Activated naive CD4-positive, alpha-beta T cell treated with anti-CD3 and anti-CD28 coated beads, Interleukin-2, amount 50 U/mL, for 24 hours (primary cell): ENCODE measurements around the gene CBLB.
"Not testable (repeated sequence)": the region's sequence is repeated elsewhere in the genome, so short reads cannot be mapped to it uniquely, and the experiment has no call there.

ENCODE experiments used
- H3K27ac Mint-ChIP-seq: one replicate; pipeline ENCODE4 v1.8.0; 2021; ENCODE audit warnings: mild to moderate bottlenecking, mixed read lengths
- H3K27me3 Mint-ChIP-seq: one replicate; pipeline ENCODE4 v1.8.0; 2021; ENCODE audit warnings: mixed read lengths
- H3K36me3 Mint-ChIP-seq: one replicate; pipeline ENCODE4 v1.8.0; 2021; ENCODE audit warnings: mixed read lengths
- H3K4me1 Mint-ChIP-seq: one replicate; pipeline ENCODE4 v1.8.0; 2021; ENCODE audit warnings: mixed read lengths
- H3K4me3 Mint-ChIP-seq: one replicate; pipeline ENCODE4 v1.8.0; 2021; ENCODE audit warnings: mild to moderate bottlenecking, mixed read lengths
- H3K9me3 Mint-ChIP-seq: one replicate; pipeline ENCODE4 v1.8.0; 2021; ENCODE audit warnings: mixed read lengths

Gene CBLB

DNA sequence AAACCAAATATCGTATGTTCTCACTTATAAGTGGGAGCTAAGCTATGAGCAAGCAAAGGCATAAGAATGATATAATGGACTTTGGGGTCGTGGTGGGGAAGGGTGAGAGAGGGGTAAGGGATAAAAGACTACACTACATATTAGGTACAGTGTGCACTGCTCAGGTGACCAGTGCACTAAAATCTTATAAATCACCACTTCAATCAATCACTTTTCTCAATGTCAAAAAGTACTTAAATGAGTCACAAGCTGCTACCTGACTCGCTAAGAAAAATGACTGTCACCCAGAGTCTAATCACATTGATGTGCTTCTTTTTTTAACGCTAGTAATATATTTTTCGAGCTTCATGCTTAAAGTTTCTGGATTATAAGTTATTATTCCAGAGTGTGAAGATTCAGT is 95.5 kb downstream of the CBLB start:
- Mint-ChIP-seq H3K36me3 (peaks cover 56% of the 10 kb centered on the region), H3K4me3 (no peak overlapping the region), H3K27ac (no peak overlapping the region)

GRCh38 chr3:105772635-105773034 is 96.2 kb downstream of the CBLB start:
- Mint-ChIP-seq H3K4me3 (peak overlapping the region; percentile 8), H3K36me3 (peaks cover 55% of the 10 kb centered on the region), H3K4me1 (peaks cover 99% of the 10 kb centered on the region), H3K27ac (no peak overlapping the region), H3K9me3 (peaks cover 10% of the 10 kb centered on the region), H3K27me3 (no peaks in the 10 kb centered on the region)

More for the DNA sequence above, 95.5 kb downstream of the CBLB start:
- no peaks in the 10 kb centered on the region for H3K27me3 Mint-ChIP-seq
- peaks cover 99% of the 10 kb centered on the region for H3K4me1 Mint-ChIP-seq
- H3K9me3 Mint-ChIP-seq = peaks cover 10% of the 10 kb centered on the region

GRCh38 chr3:105771392-105771791 is 97.4 kb downstream of the CBLB start:
- no peaks in the 10 kb centered on the region for H3K27me3 Mint-ChIP-seq
- peaks cover 99% of the 10 kb centered on the region for H3K4me1 Mint-ChIP-seq
- peak overlapping the region; percentile 77 for H3K27ac Mint-ChIP-seq
- peaks cover 52% of the 10 kb centered on the region for H3K36me3 Mint-ChIP-seq
- H3K9me3 Mint-ChIP-seq = peaks cover 10% of the 10 kb centered on the region
- peak overlapping the region; percentile 45 for H3K4me3 Mint-ChIP-seq

GRCh38 chr3:105770410-105770809 is 98.4 kb downstream of the CBLB start:
- Mint-ChIP-seq H3K27me3 (no peaks in the 10 kb centered on the region), H3K4me1 (peaks cover 99% of the 10 kb centered on the region), H3K27ac (no peak overlapping the region), H3K36me3 (peaks cover 54% of the 10 kb centered on the region), H3K9me3 (peaks cover 10% of the 10 kb centered on the region), H3K4me3 (no peak overlapping the region)

- H3K9me3 Mint-ChIP-seq = peaks cover 18% of the 10 kb centered on the region
- H3K4me3 Mint-ChIP-seq = peak overlapping the region; percentile 76
- peaks cover 55% of the 10 kb centered on the region for H3K36me3 Mint-ChIP-seq
- no peaks in the 10 kb centered on the region for H3K27me3 Mint-ChIP-seq
- H3K4me1 Mint-ChIP-seq = peaks cover 97% of the 10 kb centered on the region
- peak overlapping the region; percentile 73 for H3K27ac Mint-ChIP-seq
Observed at GRCh38 chr3:105767776-105768175, 101.0 kb downstream of the CBLB start.

GRCh38 chr3:105767216-105767615 is 101.6 kb downstream of the CBLB start:
- Mint-ChIP-seq H3K36me3 (peaks cover 55% of the 10 kb centered on the region), H3K27ac (no peak overlapping the region)

GRCh38 chr3:105765308-105765639 is 103.5 kb downstream of the CBLB start:
- Mint-ChIP-seq H3K27me3 (no peaks in the 10 kb centered on the region), H3K27ac (peak overlapping the region; percentile 89), H3K4me3 (no peak overlapping the region), H3K36me3 (peaks cover 50% of the 10 kb centered on the region), H3K4me1 (peaks cover 81% of the 10 kb centered on the region), H3K9me3 (peaks cover 25% of the 10 kb centered on the region)

More at GRCh38 chr3:105767216-105767615, 101.6 kb downstream of the CBLB start:
- Mint-ChIP-seq H3K27me3 (no peaks in the 10 kb centered on the region), H3K4me1 (peaks cover 91% of the 10 kb centered on the region), H3K9me3 (peaks cover 18% of the 10 kb centered on the region), H3K4me3 (peak overlapping the region; percentile 76)

- Mint-ChIP-seq H3K9me3 (peaks cover 24% of the 10 kb centered on the region), H3K4me1 (peaks cover 79% of the 10 kb centered on the region), H3K27me3 (no peaks in the 10 kb centered on the region), H3K36me3 (peaks cover 50% of the 10 kb centered on the region), H3K27ac (peak overlapping the region; percentile 86), H3K4me3 (peak overlapping the region; percentile 16)
Observed at GRCh38 chr3:105764378-105765307, 104.2 kb downstream of the CBLB start.

DNA sequence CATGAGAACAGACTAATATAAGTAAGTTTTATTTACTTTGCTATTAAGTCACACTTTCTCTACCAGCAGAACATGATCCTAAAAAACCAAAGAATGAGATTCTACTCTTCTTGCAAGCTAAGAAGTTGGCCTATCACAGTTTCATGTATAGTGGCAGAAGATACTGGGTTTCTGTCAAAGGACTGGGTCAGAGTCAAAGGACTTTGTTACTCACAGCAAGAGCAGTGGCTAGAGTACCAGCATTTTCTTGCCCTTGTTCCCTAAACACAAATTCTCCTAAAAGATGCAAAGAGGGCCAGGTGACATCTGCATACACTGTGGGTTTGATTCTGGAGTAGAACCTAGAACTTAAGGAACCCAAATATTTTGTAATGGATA is 105.2 kb downstream of the CBLB start:
- peaks cover 18% of the 10 kb centered on the region for H3K9me3 Mint-ChIP-seq
- H3K36me3 Mint-ChIP-seq = peaks cover 49% of the 10 kb centered on the region
- H3K4me1 Mint-ChIP-seq = peaks cover 77% of the 10 kb centered on the region
- H3K4me3 Mint-ChIP-seq = peak overlapping the region; percentile 15
- H3K27ac Mint-ChIP-seq = peak overlapping the region; percentile 51
- H3K27me3 Mint-ChIP-seq = no peaks in the 10 kb centered on the region

DNA sequence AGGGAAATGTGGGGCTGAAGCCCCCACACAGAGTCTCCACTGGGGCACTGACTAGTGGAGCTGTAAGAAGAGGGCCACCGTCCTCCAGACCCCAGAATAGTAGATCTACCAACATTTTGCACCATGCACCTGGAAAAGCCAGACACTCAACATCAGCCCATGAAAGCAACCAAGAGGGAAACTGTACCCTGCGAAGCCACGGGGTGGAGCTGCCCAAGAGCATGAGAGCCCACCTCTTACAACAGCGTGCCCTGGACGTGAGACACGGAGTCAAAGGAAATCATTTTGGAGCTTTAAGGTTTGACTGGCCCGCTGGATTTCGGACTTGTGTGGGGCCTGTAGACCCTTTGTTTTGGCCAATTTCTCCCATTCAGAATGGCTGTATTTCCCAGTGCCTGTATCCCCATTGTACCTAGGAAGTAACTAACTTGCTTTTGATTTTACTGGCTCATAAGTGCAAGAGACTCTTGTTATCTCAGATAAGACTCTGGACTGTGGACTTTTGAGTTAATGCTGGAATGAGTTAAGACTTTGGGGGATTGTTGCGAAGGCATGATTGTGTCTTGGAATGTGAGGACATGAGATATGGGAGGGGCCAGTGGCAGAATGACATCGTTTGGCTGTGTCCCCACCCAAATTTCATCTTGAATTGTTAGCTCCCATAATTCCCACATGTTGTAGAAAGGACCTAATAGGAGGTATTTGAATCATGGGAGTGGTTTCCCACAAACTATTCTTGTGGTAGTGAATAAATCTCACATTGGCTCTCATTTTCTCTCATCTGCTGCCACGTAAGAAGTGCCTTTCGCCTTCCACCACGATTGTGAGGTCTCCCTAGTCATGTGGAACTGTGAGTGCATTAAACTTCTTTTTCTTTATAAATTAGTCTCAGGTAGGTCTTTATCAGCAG is 105.8 kb downstream of the CBLB start:
- H3K4me1 Mint-ChIP-seq = peaks cover 74% of the 10 kb centered on the region
- no peaks in the 10 kb centered on the region for H3K27me3 Mint-ChIP-seq
- H3K36me3 Mint-ChIP-seq = peaks cover 46% of the 10 kb centered on the region
- H3K4me3 Mint-ChIP-seq = peak overlapping the region; percentile 15
- peaks cover 15% of the 10 kb centered on the region for H3K9me3 Mint-ChIP-seq
- peak overlapping the region; percentile 51 for H3K27ac Mint-ChIP-seq

GRCh38 chr3:105762214-105762613 is 106.6 kb downstream of the CBLB start:
- Mint-ChIP-seq H3K4me1 (peaks cover 71% of the 10 kb centered on the region), H3K36me3 (peaks cover 46% of the 10 kb centered on the region), H3K9me3 (peaks cover 15% of the 10 kb centered on the region)
- H3K27ac Mint-ChIP-seq, H3K4me3 Mint-ChIP-seq, H3K27me3 Mint-ChIP-seq: not testable (repeated sequence)

GRCh38 chr3:105759442-105760078 is 109.3 kb downstream of the CBLB start:
- H3K27me3 Mint-ChIP-seq = no peaks in the 10 kb centered on the region
- H3K9me3 Mint-ChIP-seq = peaks cover 15% of the 10 kb centered on the region
- peaks cover 49% of the 10 kb centered on the region for H3K36me3 Mint-ChIP-seq
- H3K27ac Mint-ChIP-seq = peak overlapping the region; percentile 74
- H3K4me3 Mint-ChIP-seq = no peak overlapping the region
- H3K4me1 Mint-ChIP-seq = peaks cover 68% of the 10 kb centered on the region

DNA sequence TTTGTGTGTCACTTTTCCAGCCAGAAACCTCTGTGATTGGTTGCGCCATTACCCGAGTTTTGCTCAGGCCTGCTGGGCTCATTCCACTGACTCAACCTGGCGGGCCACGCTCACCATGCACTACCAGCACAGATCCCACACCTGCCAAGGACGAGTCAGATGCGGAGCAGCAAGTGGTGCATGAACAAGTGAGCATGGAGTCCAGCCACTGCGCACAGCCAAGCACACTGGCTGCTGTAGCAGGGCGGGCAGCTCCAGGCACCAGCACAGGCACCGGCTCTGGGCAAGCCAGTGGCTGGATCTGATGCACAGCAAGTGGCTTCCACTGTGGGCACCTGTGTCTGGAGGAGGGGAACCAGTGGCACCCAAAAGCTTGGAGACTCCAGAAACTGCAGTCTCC is 110.4 kb downstream of the CBLB start:
- H3K4me3 Mint-ChIP-seq = no peak overlapping the region
- no peak overlapping the region for H3K27ac Mint-ChIP-seq
- peaks cover 10% of the 10 kb centered on the region for H3K9me3 Mint-ChIP-seq
- no peaks in the 10 kb centered on the region for H3K27me3 Mint-ChIP-seq
- H3K4me1 Mint-ChIP-seq = peaks cover 68% of the 10 kb centered on the region
- H3K36me3 Mint-ChIP-seq = peaks cover 44% of the 10 kb centered on the region

DNA sequence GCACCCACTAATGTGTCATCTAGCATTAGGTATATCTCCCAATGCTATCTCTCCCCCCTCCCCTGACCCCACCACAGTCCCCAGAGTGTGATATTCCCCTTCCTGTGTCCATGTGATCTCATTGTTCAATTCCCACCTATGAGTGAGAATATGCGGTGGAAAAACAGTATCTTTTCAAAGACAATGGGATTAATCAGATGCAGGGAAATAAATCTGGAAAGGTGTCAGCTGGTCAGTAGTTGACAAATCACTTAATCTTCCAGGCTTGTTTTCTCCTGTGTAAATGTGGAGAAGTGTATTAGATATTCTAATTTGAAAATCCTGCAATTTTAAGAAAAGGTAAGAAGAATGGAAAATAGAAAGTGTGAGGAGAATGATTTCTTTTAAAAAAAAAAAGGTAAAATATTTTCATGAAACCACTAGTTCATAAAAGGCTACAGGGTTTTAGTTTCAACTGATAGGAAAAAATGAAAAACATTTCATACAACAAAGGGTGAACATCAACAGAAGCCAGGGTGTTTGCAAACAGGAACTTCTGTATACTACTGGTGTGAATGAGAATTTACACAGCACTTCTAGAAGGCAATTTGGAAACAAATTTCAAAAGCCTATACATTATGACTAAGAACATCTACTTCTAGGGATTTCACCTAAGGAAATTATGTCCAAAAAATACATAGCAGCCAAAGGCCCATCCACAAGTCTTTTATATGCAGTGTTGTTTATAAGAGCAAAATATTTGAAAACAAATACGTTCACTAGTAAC is 113.5 kb downstream of the CBLB start:
- H3K27me3 Mint-ChIP-seq = no peaks in the 10 kb centered on the region
- H3K36me3 Mint-ChIP-seq = peaks cover 24% of the 10 kb centered on the region
- H3K9me3 Mint-ChIP-seq = no peaks in the 10 kb centered on the region
- H3K4me3 Mint-ChIP-seq = peak overlapping the region; percentile 16
- peak overlapping the region; percentile 91 for H3K27ac Mint-ChIP-seq
- H3K4me1 Mint-ChIP-seq = peaks cover 84% of the 10 kb centered on the region
